Uterus (tissue), 2 donors: Measurements from ENCODE around the gene ZMYND19.

ENCODE experiments used
- CTCF ChIP-seq, 4 experiments: fragments of 200-600 bp in 2 of 4; fragments of 450-650 bp in 2 of 4; sonication (generic) in 2 of 4; IDR thresholded peaks; one replicate each; pipeline ENCODE4 v1.5.1; 2016 to 2019; ENCODE audit warnings: antibody characterized with exemption in 4 of 4, mild to moderate bottlenecking in 2 of 4, moderate library complexity in 1 of 4
- POLR2A ChIP-seq, 2 donors: fragments of 450-650 bp; IDR thresholded peaks; one replicate each; pipeline ENCODE4 v1.6.1; 2016; ENCODE audit warnings: antibody characterized with exemption in 2 of 2, mild to moderate bottlenecking in 1 of 2, moderate library complexity in 1 of 2

- no peak for TF ChIP-seq CTCF (IDR thresholded peaks at IDR 0.05)
- TF ChIP-seq POLR2A (IDR thresholded peaks at IDR 0.05) = no peak
Measured at GRCh38 chr9:137543237-137543963, 46.9 kb downstream of the ZMYND19 start.
